GM23338 (cell line): ENCODE results near the gene AQP7. TPM values are rescaled to one million over a fixed set of nuclear protein-coding genes. Genes with fewer than 3 reads are reported as not detected.

Experiments
- ATAC-seq: fragments of 200-7000 bp; cut with Tn5 transposase; 3 replicates; pipeline ENCODE4 v1.9.1; 2020
- DNase-seq: peaks from one replicate; pipeline ENCODE4 v3.0.0-alpha.2; 2015; ENCODE audit warnings: low spot score
- H2AFZ ChIP-seq: fragments of 200-600 bp; sonication (generic); 2 replicates; pipeline ENCODE4 v1.8.0; 2016; ENCODE audit warnings: antibody characterized with exemption, mild to moderate bottlenecking, moderate library complexity
- H3F3A ChIP-seq: fragments of 200-600 bp; sonication (generic); replicated peaks from 2 replicates; pipeline ENCODE4 v1.8.0; 2017; ENCODE audit warnings: antibody characterized with exemption, mixed run types, low read depth
- H3K27ac ChIP-seq: fragments of 200-600 bp; sonication (generic); 2 replicates; pipeline ENCODE4 v1.6.1; 2016; ENCODE audit warnings: low read depth
- H3K27me3 ChIP-seq: fragments of 200-600 bp; sonication (generic); 2 replicates; pipeline ENCODE4 v1.8.0; 2016; ENCODE audit warnings: mild to moderate bottlenecking, mixed run types, moderate library complexity; ENCODE audit not compliant: insufficient read depth
- H3K36me3 ChIP-seq: fragments of 200-600 bp; sonication (generic); 2 replicates; pipeline ENCODE4 v1.8.0; 2016; ENCODE audit warnings: mild to moderate bottlenecking; ENCODE audit not compliant: insufficient read depth
- H3K4me1 ChIP-seq: fragments of 200-600 bp; sonication (generic); 2 replicates; pipeline ENCODE4 v1.8.0; 2016; ENCODE audit warnings: mild to moderate bottlenecking, moderate library complexity; ENCODE audit not compliant: insufficient read depth
- H3K4me2 ChIP-seq: fragments of 200-600 bp; sonication (generic); 2 replicates; pipeline ENCODE4 v1.7.1; 2017; ENCODE audit warnings: mixed run types
- H3K4me3 ChIP-seq: fragments of 200-600 bp; sonication (generic); 2 replicates; pipeline ENCODE4 v1.6.1; 2016; ENCODE audit warnings: mixed run types
- H3K79me2 ChIP-seq: fragments of 200-600 bp; sonication (generic); replicated peaks from 2 replicates; pipeline ENCODE4 v1.8.0; 2017; ENCODE audit warnings: mild to moderate bottlenecking; ENCODE audit not compliant: insufficient read depth
- H3K9me2 ChIP-seq: fragments of 200-600 bp; sonication (generic); 2 replicates; pipeline ENCODE4 v1.8.0; 2017; ENCODE audit not compliant: insufficient read depth
- H4K20me1 ChIP-seq: fragments of 200-600 bp; sonication (generic); replicated peaks from 2 replicates; pipeline ENCODE4 v1.8.0; 2017; ENCODE audit warnings: mild to moderate bottlenecking; ENCODE audit not compliant: insufficient read depth
- H3K27ac Mint-ChIP-seq: 2 replicates; pipeline ENCODE4 v1.8.0; 2020; ENCODE audit warnings: inconsistent platforms, mild to moderate bottlenecking, moderate library complexity, mixed read lengths
- H3K27me3 Mint-ChIP-seq: 3 replicates; pipeline ENCODE4 v1.8.0; 2022; ENCODE audit warnings: low read depth, mild to moderate bottlenecking, moderate library complexity, mixed read lengths, inconsistent platforms; ENCODE audit not compliant: insufficient read depth, poor library complexity
- H3K36me3 Mint-ChIP-seq: 3 replicates; pipeline ENCODE4 v1.8.0; 2021; ENCODE audit warnings: low read depth, mild to moderate bottlenecking, inconsistent platforms, moderate library complexity, mixed read lengths
- H3K4me1 Mint-ChIP-seq: 3 replicates; pipeline ENCODE4 v1.8.0; 2020; ENCODE audit warnings: mild to moderate bottlenecking, inconsistent platforms, mixed read lengths
- H3K4me3 Mint-ChIP-seq: 3 replicates; pipeline ENCODE4 v1.8.0; 2021; ENCODE audit warnings: moderate library complexity, mild to moderate bottlenecking, inconsistent platforms, mixed read lengths
- H3K9me3 Mint-ChIP-seq: 3 replicates; pipeline ENCODE4 v1.8.0; 2020; ENCODE audit warnings: moderate library complexity, mild to moderate bottlenecking, inconsistent platforms, mixed read lengths
- POLR2AphosphoS5 ChIP-seq: IDR thresholded peaks from 2 replicates; pipeline ENCODE4 v1.6.1; 2016; ENCODE audit warnings: antibody characterized with exemption, low read depth
- ZNF114 ChIP-seq: fragments of 250-450 bp; sonication (Bioruptor Pico); IDR thresholded peaks from 2 replicates; pipeline ENCODE4 v1.5.0; 2020; ENCODE audit warnings: mild to moderate bottlenecking, moderate library complexity
- ZNF462 ChIP-seq: fragments of 250-450 bp; sonication (Bioruptor Pico); IDR thresholded peaks from 2 replicates; pipeline ENCODE4 v1.5.0; 2020; ENCODE audit warnings: mild to moderate bottlenecking, moderate library complexity
- polyA plus RNA-seq: library from polyadenylated mRNA; unstranded; fragments of >200 nt; fragmentation: Nextera tagmentation; extraction: Ambion mirVana; gene quantifications from 2 replicates; pipeline ENCODE4 v1.2.1, GENCODE V29; 2016
- total RNA-seq: library from RNA; depleted of rRNA; stranded (reverse); fragments of >200 nt; shearing (Covaris generic); gene quantifications from 2 replicates; pipeline ENCODE4 v1.2.3, GENCODE V29; 2014
- TF ChIP-seq, protein P1 (sequence below): IDR thresholded peaks from 2 replicates; pipeline ENCODE4 v1.6.1; 2016; ENCODE audit warnings: antibody characterized with exemption
- TF ChIP-seq, protein P2 (sequence below): IDR thresholded peaks from one replicate; pipeline ENCODE4 v1.6.1; 2018; ENCODE audit warnings: antibody characterized with exemption; ENCODE audit not compliant: unreplicated experiment

The AQP7 gene
- total and polyA plus RNA-seq, 2 experiments from 2014 or later = not detected

GRCh38 chr9:33443047-33443446 lies 40.7 kb upstream of the AQP7 start:
- Mint-ChIP-seq H3K4me3 (no peak overlapping the region), H3K36me3 (no peaks in the 10 kb centered on the region), H3K9me3 (no peaks in the 10 kb centered on the region), H3K27ac (no peak overlapping the region), H3K27me3 (peaks cover 28% of the 10 kb centered on the region), H3K4me1 (peaks cover 41% of the 10 kb centered on the region)
- H3F3A ChIP-seq = 0 out of 2 replicates have a peak, but pooled peaks cover 8% of the 10 kb centered on the region
- no peak overlapping the region for H2AFZ ChIP-seq
- peaks cover 17% of the 10 kb centered on the region for H3K27me3 ChIP-seq
- ATAC-seq = no peak
- no peak for DNase-seq
- no peaks in the 10 kb centered on the region for H3K36me3 ChIP-seq
- TF ChIP-seq ZNF462 (CRISPR knock-in tag) (no peak), POLR2AphosphoS5 (no peak), ZNF114 (CRISPR knock-in tag) (no peak)
- TF ChIP-seq, protein P1, sequence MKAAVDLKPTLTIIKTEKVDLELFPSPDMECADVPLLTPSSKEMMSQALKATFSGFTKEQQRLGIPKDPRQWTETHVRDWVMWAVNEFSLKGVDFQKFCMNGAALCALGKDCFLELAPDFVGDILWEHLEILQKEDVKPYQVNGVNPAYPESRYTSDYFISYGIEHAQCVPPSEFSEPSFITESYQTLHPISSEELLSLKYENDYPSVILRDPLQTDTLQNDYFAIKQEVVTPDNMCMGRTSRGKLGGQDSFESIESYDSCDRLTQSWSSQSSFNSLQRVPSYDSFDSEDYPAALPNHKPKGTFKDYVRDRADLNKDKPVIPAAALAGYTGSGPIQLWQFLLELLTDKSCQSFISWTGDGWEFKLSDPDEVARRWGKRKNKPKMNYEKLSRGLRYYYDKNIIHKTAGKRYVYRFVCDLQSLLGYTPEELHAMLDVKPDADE = no peak
- TF ChIP-seq, protein P2, sequence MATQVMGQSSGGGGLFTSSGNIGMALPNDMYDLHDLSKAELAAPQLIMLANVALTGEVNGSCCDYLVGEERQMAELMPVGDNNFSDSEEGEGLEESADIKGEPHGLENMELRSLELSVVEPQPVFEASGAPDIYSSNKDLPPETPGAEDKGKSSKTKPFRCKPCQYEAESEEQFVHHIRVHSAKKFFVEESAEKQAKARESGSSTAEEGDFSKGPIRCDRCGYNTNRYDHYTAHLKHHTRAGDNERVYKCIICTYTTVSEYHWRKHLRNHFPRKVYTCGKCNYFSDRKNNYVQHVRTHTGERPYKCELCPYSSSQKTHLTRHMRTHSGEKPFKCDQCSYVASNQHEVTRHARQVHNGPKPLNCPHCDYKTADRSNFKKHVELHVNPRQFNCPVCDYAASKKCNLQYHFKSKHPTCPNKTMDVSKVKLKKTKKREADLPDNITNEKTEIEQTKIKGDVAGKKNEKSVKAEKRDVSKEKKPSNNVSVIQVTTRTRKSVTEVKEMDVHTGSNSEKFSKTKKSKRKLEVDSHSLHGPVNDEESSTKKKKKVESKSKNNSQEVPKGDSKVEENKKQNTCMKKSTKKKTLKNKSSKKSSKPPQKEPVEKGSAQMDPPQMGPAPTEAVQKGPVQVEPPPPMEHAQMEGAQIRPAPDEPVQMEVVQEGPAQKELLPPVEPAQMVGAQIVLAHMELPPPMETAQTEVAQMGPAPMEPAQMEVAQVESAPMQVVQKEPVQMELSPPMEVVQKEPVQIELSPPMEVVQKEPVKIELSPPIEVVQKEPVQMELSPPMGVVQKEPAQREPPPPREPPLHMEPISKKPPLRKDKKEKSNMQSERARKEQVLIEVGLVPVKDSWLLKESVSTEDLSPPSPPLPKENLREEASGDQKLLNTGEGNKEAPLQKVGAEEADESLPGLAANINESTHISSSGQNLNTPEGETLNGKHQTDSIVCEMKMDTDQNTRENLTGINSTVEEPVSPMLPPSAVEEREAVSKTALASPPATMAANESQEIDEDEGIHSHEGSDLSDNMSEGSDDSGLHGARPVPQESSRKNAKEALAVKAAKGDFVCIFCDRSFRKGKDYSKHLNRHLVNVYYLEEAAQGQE = no peak
- H3K4me1 ChIP-seq = peaks cover 21% of the 10 kb centered on the region
- no peak overlapping the region for H3K4me2 ChIP-seq
- no peaks in the 10 kb centered on the region for H4K20me1 ChIP-seq
- H3K79me2 ChIP-seq = no peaks in the 10 kb centered on the region
- H3K4me3 ChIP-seq = no peak overlapping the region
- no peak overlapping the region for H3K27ac ChIP-seq
- no peaks in the 10 kb centered on the region for H3K9me2 ChIP-seq
